Measurements from ENCODE around the gene VWDE.
"Not testable (repeated sequence)": the region's sequence is repeated elsewhere in the genome, so short reads cannot be mapped to it uniquely, and the experiment has no call there.

VWDE gene

DNA sequence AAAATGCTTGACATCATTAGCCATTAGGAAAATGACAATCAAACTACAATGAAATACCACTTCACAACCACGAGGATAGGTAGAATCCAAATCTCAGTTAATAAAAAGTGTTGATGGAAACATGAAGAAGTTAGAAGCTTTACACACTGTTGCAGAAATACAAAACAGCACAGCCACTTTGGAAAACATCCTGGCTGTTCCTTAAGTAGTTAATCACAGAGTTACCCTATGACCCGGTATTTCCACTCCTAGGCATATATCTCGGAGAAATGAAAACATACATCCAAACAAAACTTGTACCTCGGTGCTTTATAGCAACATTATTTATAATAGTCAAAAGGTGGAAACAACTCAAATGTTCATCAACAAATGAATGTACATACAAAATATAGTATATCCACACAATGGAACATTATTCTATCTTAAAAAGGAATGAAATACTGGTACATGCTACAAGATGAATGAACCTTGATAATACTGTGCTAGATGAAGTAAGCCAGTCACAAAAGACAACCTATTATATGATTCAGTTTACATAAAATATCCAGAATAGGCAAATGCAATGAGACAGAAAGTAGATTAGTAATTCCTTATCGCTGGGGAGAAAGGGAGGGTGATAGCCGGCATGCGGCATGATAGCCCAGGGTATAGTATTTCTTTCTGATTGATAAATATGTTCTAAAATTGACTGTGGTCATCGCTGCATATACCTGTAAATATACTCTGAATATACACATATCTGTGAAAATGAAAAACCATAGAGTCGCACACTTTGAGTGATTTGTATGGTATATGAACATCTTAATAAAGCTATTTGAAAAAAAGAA lies 1.9 kb downstream of the VWDE start:
- no peak for DNase-seq (ENCODE audit: low spot score)

DNA sequence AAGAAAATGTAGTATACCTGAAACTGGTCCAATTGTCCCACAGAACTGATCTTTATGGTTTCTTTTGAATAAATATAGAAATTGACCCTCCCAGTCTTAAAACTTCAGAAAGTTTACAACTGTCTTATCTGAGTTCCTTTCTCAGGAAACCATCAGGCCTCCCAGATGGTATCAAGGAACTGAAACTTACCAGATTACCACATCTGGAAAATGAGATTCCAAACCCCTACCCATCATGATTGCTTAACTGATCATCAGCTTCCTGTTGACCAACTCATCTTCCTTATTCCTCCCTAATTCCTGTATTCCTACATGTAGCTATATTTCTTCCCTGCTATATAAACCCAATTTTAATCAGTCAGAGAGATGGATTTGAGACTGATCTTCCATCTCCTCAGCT lies 5.5 kb downstream of the VWDE start:
- no peak for DNase-seq (ENCODE audit: low spot score)

DNA sequence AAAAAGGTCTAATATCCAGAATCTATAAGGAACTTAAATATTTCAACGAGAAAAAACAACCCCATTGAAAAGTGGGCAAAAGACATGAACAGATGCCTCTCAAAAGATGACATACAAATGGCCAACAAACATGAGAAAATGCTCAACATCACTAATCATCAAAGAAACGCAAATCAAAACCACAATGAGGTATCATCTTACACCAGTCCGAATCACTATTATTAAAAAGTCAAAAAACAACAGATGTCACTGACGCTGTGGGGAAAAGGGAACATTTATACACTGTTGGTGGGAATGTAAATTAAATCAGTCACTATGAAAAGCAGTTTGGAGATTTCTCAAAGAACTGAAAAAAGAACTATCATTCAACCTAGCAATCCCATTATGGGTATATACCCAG lies 6.0 kb downstream of the VWDE start:
- DNase-seq (ENCODE audit: low spot score), result no peak

- DNase-seq (ENCODE audit: low spot score), result not testable (repeated sequence)
Measured at GRCh38 chr7:12396670-12397069, 7.0 kb downstream of the VWDE start.

DNA sequence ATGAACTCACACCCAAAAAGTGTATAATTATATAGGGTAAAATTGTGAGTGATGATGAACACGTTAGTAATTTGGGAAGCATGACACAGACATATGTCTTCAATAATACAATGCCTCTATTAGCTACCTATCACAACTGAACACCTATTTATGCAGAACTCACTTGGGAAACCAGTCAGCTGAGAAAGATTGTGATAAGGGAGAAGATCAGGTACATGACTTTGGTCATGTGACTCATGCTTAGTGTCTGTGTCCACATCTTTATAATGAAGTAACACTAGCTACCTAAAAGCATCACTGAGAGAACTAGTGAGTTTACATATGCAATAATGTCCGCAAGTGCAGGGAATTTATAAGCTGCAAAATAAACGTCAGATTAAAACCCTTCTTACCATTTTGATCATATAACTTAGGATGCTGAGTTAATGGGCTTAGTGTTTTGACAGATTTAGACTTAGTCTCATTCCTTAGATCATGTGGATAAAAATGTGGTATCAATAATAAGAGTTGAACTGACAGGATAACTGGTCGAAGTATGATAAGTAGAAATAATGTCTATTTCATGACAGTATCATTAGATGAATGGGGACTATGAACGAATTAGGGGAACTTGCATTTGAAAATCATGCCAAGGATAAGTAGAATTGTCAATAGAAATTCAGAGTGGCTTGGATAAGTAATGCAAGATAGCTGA lies 11.6 kb downstream of the VWDE start:
- DNase-seq (ENCODE audit: low spot score), result no peak

DNA sequence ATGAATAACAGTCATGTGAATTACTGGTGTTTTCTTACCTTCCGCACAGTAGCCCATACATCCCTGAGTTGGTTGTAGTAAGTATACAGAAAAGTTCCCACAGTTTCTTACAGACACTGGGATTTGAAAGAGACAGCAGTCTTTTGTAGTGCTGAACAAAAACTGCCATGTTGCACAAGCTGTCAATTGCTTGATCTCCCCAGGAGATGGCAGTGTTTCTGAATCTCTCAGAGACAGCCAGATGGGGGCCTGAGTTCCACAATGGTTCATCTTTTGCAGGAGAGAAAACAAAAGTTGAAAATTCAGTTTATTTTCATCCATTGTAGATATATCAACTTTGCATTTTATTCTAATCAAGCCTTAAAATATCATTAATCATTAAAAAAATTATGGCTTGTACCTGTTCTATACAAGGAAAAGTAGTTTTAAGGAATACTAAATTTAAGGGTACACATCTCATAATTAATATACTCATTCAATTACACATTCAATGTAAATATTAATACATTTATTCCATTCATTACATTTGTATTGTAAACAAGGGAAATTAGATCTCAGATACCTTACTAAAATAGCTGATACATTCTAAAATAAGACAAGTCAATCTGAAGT lies 14.5 kb downstream of the VWDE start:
- DNase-seq (ENCODE audit: low spot score), result peak; percentile 60

DNA sequence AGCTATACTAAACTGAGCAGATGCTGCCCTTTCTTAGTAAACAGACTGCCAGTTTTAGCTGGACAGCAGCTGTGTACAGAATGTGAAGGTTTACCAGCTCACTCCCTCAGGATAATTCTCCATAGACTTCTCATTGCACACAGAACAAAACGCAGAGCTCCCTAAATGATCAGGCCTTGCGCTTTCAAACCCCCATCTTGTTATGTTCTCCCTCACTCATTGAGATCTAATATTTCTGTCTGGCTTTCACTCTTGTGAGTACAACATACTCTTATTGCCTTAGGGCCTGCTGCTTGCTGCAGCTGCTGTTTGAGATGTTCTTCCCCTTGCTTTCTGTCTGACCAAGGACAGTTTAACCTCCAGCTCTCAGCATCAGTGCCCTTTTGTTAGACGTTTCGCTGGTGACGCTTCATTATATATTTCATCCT lies 17.3 kb downstream of the VWDE start:
- DNase-seq (ENCODE audit: low spot score), result no peak

DNA sequence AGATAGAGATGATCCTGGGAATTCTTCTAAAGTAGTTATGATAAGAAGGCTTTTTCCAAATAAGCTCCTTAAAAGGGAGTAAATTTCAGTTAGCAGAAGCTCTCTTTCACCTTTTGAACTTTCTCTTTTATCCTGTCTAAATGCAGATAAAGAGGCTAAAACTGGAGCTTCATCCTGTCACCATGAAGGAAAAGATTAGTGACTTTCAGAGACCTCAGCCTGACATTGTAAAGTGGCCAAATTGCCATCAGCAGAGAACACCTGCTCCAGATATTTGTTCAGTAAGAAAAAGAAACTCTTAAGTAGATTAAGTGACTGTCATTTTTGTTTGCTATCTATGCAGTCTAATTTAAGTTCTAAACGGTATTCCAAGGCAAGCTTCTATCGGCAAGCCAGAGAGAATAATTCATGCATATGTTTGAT lies 18.3 kb downstream of the VWDE start:
- DNase-seq (ENCODE audit: low spot score), result no peak

DNA sequence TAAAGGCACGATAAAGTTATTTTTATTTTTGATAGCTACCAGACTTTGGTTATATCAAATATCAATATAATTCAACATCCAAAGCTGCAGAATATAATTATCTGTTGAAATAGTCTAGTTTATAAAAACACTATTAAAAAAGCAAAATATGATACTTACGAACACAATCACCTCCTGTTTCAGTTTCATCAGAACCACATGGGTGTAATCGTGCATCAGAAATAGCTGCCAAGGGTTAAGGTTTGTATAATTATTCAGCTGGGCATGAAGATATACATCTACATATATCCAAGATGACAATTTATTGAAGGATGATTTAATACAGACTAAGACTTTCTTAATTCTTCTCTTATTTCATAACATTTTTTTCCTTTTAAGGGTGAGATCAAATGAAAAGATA lies 20.3 kb downstream of the VWDE start:
- no peak for DNase-seq (ENCODE audit: low spot score)

- DNase-seq (ENCODE audit: low spot score), result no peak
Measured at GRCh38 chr7:12378389-12378788, 25.3 kb downstream of the VWDE start.

GRCh38 chr7:12377406-12377805 lies 26.3 kb downstream of the VWDE start:
- no peak for DNase-seq (ENCODE audit: low spot score)

- no peak for DNase-seq (ENCODE audit: low spot score)
Measured at GRCh38 chr7:12373580-12374263, 29.9 kb downstream of the VWDE start.

DNA sequence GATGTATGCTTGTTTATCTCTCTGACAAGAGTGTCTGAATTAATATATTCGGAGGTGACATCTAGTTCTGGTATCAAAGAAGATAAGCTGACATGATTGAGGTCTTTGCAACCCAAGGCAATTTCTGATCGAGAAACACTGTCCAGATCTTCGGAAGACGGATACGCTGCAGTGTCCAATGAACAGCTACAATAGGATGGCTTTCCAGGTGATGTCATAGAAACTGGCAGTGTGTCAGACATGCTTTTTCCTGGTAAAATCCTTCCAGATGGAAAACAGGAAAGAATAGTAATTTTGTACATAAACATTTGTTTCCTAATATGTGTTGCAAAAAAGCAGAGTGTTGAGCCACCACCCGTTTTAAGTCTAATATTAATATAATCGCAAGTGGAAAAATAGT lies 33.4 kb downstream of the VWDE start:
- DNase-seq (ENCODE audit: low spot score), result no peak

- no peak for DNase-seq (ENCODE audit: low spot score)
Measured at GRCh38 chr7:12369756-12370155, 33.9 kb downstream of the VWDE start.

GRCh38 chr7:12369072-12369471 lies 34.6 kb downstream of the VWDE start:
- no peak for DNase-seq (ENCODE audit: low spot score)

DNA sequence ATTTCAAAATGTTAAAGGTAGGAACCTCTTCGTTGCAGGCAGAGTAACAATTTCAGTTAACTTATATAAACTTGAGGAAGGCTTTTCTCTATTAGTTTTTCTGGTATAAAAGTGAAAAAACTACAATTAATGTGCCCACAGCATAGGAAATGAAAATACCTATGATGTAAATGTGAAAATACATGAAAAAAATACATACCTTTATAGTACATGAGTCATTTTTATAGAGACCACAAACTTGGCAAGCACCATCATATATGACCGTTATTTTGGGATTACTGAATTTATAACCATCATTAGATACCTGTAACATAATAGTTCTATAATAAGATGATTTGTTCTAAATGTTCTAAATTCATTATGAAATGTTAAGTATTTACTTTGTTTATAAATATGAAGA lies 42.7 kb downstream of the VWDE start:
- DNase-seq (ENCODE audit: low spot score), result no peak

DNA sequence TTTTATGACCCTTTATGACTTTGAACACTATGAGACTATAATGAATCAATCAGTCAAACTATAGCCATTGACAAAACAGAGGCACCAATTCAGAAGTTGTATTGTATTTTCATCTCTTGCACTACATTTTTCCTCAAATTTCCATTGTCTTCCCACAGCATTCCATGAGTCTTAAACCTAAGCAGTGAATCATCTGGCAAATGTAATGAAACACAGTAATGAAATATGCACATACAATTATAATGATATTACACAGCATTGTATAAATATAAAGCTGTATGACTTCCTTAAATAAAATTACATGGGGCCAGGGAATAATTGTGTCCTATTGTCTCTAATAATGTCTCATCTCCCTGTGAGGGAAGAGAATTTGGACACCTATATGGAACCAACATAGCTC lies 45.0 kb downstream of the VWDE start:
- DNase-seq (ENCODE audit: low spot score), result no peak

- DNase-seq (ENCODE audit: low spot score), result no peak
Measured at GRCh38 chr7:12357508-12357907, 46.2 kb downstream of the VWDE start.

DNA sequence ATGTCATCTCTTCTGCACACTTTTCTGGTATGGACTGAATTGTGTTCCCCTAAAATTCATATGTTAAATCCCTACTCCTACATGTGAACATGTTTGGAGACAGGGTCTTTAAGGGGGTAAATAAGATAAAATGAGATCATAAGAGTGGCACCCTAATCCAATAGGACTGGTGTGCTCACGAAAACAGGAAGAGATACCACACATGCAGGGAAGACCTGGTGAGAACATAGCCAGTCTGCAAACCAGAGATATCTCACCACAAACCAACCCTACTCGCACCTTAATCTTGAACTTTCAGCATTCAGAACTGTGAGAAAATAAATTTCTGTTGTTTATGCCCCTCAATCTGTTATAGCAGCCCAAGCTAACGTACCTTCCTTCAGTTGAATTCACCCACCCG lies 51.8 kb downstream of the VWDE start:
- DNase-seq (ENCODE audit: low spot score), result no peak

- no peak for DNase-seq (ENCODE audit: low spot score)
Measured at GRCh38 chr7:12350971-12351370, 52.7 kb downstream of the VWDE start.

GRCh38 chr7:12337095-12337494 lies 66.6 kb downstream of the VWDE start:
- DNase-seq (ENCODE audit: low spot score), result no peak

DNA sequence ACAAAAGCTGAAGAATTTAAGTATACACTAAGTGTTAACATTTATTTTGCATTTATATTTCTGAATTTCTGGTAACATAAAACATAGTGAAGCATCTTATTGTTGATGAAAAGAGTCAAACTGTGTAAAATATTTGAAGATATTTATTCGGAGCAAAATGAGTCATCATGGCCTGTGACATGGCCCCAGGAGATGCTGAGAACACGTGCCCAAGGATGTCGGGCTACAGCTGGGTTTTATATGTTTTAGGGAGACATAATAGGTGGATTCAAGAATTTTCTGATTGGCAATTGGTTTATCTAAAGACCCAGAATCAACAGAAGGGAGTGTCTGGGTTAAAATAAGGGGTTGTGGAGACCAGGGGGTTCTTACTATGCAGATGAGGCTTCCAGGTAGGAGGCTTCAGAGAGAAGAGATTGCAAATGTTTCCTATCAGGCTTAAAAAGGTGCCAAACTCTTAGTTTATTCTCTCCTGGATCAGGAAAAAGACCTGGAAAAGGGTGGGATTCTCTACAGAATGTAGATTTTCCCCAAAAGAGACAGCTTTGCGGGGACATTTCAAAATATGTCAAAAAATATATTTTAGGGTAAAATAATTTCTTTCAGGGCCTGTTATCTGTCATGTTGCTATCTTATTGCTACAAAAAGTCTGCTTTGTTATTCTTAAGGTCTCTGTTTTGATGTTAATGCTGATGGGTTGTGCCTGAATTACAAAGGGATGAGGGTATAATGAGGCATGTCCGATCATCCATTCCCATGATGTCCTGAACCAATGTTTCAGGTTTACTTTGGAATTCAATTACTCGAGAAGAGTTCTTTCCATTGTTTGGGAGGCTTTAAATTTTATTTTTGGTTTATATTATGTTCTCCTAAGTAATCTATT lies 74.5 kb downstream of the VWDE start:
- no peak for DNase-seq (ENCODE audit: low spot score)

Measured in kidney capillary endothelial cell (primary cell).